Putamen (tissue), 1 donor: ENCODE measurements around the gene FBXL16.
"Not testable (repeated sequence)": the region's sequence is repeated elsewhere in the genome, so short reads cannot be mapped to it uniquely, and the experiment has no call there.

Experiments used
- DNase-seq: peaks from one replicate; pipeline ENCODE4 v3.0.0-alpha.2; 2016; ENCODE audit warnings: low spot score

The FBXL16 gene

DNA sequence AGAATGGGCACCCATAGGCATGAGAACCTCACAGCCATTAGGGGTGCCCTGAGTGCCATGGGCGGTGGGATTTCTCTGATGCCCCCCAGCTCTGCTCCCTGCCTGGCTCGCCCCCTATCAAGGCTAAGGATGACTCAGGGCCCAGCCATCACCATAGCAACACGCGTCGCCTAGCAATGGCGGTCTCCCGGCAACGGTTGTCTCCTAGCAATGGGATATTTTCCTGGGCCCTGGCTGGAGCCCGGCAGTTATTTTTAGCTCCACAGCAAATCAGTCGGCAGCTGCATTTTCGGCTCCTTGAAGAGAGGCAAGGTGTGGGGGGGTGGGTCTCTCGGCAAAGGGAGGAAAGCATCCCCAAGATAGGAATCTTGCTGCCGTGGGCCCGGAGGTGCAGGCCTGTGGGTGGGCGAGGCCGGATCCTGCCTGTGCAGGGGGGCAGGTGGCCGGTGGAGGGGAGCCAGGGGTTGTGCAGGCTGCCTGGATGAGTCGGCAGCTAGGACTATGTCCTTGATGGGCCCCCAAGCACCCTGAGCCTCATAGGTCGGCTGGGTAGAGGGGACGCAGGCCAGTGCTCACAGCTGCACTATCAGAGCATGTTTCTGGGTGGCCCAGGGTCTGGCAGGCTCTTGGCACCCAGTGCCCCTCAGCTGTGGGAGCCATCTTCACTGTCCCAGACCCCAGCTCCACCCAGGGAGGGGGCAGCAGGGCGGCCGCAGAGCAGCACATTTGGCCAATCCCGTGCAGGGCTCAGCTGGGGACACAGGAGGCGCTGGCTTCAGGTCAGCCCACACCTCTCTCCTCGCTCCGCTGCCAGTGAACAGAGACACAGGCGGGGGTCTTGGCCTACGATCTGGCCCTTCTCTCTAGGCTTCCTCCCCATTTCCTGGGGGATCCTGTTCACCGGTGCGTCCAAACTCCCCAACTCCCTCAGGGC is 4.2 kb upstream of the FBXL16 start:
- no peak for DNase-seq

DNA sequence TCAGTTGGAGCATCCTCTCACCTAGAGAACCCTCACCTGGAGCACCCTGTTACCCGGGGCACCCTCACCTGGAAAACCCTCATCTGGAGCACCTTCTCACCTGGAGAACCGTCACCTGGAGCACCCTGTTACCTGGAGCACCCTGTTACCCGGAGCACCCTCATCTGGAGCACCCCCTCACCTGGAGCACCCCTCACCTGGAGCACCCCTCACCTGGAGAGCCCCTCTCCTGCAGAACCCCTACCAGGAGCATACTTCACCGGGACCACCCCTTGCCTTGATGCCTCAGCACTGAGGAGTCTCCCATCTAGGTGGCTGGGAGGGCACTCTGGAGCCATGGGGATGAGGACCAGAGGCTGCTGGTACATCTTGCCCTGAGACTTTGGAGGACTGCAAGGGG is 3.4 kb upstream of the FBXL16 start:
- no peak for DNase-seq

DNA sequence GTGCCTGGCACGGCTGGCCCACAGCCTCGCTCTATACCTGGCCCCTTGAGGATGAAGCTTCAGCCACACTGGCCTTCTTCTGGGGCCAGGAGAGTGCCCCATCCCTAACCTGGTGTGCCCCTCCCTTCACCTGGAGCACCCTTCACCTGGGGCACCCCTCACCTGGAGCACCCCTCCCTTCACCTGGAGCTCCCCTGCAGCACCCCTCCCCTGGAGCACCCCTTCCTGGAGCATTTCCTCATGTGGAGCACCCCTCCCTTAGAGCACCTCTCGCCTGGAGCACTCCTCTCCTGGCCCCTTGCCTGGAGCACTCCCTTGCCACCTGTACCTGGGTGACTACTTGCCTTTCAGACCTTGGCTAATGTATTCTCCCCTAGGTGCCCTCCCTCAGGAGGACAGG is 2.4 kb upstream of the FBXL16 start:
- DNase-seq: no peak

DNA sequence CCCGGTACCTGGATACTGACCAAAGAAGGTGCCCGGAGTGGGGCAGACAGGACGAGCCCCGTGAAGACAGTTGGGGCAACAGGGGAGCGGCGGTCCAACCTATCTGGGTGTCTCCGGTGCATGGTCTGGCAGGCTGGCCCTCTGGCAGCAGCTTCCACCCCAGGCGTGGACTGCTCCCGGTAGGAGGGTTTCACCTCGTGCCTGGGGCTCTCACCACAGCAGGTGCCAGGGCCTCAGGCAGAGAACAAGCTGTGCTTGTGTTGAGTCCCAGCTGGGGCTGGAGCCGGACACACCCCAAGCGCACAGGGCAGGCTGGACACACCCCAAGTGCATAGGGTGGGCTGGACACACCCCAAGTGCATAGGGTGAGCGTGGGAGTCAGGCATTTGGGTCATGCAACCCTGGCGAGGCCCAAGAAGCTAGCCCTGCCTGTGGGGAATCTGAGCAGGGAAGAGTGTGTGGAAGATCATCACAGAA is 1.5 kb upstream of the FBXL16 start:
- DNase-seq: no peak

DNA sequence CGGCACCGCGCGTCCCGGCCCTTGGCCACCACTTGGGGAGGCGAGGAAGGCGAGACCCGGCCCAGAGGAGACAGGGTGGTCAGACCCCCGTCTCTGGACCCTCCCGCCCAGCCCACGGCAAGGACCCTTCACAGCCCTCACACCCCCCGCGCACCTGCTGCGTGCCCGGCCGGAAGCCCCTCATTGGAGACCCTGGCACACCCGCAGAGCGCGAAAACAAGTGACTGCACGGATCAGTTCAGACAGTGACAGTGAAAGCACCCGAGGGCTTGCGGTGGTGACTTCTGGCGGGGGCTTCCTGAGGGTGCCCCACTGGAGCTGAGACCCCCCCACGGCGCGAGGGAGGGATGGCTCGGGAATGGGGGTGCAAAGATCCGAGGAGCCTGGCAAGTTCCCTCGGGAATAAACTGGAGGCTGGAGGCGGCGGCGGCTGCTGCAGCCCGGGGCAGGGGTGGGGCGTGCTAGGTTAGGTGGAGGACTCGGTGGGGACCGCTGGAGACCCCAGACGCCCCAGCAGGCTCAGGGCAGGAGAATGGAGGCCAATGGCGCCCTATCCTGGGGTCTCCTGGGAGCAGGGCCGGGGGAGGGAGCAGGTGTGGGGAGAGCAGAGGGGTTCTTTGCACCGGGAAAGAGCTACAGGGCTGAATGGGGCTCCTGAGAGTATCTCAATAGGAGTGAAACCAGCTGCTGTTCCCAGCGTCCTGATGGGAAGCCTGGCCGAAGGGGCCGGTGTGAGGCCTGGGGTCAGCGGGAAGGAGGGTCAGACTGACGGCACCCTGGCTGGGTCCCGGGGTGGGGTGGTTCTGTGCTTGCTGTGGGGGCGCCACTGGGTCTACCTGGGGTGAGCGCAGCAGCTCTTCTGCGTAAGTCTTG is 824 bp upstream of the FBXL16 start:
- no peak for DNase-seq

DNA sequence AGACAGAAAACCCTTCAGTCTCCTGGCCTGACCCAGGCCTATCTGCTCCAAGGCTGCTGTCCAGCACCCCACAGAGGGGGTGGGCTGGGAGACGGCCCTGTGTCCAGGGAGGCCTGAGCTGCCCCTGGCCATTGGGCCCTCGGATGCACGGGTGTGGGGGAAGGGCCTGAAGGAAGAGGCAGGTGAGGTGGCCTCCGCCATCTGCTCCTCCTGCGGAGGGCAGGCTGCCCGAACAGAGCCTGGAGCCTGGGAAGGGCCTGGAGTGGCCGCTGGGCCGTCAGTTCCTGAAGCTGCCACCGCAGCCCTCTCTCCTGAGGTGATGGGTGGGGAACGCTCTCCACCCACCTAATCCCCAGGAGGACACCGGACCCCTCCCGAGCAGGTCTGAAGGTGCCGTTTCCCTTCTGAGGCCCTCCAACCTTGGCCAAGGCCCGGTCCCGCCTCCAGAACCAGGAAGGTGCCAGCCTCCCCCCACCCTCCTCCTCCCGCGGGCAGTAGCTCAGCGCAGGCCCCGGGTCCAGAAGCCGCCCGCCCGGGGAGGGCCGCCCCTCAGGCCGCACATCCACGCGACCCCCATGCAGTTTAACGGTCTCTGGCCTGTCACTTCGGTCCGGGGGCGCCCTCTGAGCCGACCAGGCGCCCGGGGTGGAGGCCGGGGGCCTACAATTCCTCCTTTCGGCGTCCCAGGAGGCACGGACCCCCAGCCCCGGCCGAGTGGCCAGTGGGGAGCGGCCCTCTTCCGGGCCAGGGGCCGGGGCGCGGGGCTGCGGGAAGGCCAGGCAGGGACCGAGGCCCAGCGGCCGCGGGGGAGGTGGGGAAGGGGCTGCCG is 835 bp downstream of the FBXL16 start:
- DNase-seq: no peak

DNA sequence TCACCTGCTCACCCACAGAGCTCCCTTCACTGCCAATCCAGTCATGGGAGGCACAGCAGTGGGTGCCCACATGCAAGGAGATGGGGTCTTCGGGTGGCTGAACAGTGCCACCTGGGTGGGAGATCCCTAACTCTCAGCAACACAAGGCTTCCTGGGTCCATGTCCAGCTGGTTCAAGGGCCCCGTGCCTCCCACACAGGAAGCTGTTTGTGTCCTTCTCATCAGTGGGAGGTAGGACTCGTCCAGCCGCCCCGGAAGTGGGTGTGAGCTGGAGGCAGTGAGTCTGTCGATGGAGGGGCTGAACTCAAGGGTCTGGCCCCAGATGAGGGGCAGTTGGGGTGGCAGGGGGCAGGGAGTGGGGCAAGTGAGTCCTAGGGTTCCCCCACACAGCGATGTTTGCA is 1.6 kb downstream of the FBXL16 start:
- DNase-seq: no peak

DNA sequence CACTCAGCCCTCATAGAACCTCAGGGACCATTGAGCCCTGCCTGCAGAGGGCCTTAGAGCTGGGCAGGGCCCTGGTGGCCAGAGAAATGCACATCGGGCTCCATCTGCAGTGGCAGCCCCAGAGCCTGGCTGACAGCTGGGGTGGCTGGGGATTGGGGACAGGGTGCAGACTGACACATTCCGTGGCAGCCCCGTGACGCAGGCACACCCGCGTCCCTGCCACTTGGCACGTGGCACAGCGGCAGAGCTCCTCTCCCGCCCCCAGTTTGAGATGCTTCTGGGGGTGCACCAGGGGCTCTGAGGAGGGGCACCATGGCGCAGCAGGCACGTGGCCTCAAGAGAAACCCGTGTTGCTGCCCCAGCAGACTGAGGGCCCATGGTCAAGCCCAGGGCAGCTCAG is 2.2 kb downstream of the FBXL16 start:
- peak; percentile 76 for DNase-seq

DNA sequence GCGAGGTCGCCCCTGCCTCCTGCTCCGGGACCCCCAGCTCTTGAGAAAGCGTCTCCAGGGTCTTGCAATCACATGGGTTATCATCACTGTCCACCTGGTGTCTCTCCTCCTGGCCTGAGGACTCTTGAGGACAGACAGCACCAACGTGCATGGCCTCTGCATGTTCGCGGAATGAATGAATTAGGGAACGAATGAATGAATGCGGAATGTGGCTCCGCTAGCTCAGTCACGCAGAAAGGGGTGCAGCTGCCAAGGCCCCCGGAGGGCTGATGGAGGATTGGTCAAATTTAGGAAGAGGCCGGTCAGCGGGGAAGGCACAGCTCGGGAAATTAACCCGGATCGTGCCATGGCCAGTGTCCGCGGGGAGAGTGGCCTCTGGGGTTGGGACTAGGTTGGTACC is 3.3 kb downstream of the FBXL16 start:
- DNase-seq: no peak

DNA sequence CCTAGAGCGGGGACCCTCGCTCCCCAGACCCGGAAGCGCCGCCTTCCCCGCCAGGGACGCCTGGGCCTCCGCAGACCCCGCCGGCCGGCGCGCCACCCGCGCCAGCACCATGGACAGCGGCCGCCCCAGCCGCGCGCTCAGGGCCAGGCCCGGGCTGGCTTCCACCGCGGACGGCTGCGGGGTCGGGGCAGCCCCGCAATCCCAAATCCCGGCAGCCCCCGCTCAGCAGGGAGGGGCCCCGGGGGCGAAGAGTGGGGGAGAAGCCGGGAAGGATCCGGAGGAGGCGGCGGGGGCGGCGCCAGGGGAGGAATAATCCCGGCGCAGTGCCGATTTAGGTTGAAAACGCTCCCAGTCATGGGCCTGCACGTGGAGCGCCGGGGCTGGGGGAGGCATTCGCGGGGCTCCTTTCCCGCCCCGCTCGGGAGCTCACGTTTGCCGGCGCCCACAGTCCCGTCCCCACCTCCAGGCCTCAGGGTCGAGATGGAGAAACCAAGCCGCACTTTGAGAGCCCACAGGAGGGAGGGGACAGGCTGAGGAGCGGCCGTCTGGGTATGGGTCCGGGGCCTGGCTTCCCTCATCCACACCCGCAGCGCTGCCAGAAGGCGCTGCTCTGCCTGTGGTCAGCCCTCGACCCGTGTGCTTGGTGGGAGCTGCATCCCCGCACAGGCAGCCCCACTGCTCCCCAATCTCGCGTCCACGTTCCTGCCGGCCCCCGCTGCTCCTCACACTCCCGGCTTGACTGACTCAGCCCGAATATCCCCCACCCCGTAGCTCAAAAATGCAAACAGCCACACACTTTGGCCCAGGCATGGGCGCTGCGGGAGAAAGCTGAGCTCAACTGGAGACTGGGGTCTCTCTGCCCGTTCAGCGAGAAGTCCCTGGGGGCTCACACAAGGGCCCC is 4.7 kb downstream of the FBXL16 start:
- no peak for DNase-seq

DNA sequence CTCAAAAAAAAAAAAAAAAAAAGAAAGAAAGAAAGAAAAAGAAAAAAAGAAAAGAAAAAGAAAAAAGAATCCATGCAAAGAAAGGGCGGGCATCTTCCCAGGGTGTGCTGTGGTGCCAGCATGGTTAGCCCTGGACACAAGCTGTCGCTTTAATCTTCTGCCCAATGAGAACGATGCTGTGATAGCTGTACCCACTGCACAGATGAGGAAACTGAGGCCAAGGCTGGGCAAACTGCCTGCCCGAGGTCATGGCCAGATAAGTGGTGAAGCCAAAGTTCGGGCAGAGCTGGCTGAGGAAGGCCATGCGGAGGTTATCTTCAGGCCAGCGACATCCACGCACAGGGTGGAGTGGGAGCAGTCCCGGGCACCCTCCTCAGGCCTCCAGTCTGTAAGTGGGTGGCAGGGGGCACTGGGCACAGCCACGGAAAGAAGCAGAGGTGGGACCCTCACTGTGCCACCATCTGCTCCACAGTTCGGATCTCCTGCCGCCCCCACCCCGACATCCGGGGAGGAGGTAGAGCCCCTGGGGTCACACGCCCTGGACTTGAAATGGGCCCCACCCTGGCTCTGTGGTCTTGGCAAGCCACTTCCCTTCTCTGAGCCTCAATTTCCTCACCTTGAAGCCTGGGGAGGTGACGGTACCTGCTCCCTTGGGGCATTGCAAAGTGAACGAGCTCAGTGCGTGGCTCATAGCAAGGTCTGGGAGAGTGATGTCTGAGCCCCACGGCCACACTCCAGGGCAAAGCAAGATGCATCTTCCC is 6.5 kb downstream of the FBXL16 start:
- DNase-seq: no peak

DNA sequence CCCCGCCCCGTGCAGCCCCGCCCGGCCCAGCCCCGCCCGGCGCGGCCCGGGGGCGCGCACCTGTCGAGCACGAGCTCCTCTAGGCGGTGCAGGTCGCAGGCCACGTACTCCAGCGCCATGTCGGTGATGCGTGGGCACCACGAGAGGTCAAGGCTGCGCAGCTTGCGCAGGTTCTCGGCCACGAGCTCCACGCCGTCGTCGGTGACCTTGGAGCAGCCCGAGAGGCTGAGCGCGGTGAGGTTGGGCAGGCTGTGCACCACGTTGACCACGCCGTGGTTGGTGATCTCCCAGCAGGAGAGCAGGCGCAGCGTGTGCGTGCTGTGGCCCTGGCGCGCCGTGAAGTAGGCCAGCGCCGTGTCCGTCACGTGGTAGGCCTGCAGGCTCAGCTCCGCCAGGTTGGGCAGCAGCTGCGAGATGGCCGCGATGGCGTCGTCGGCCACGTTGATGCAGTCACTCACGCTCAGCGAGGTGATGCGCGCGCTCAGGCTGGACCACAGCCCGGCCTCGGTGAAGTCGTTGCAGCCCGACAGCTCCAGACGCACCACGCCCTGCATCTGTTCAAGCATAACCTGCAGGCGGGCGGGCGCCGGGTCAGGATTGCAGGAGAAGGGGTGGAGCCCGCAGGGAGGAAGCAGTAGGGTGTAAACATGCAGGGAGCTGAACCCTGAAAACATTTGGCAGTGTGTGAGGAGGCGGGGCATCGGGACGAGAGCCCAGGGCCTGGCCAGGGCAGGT is 10.1 kb downstream of the FBXL16 start:
- no peak for DNase-seq

DNA sequence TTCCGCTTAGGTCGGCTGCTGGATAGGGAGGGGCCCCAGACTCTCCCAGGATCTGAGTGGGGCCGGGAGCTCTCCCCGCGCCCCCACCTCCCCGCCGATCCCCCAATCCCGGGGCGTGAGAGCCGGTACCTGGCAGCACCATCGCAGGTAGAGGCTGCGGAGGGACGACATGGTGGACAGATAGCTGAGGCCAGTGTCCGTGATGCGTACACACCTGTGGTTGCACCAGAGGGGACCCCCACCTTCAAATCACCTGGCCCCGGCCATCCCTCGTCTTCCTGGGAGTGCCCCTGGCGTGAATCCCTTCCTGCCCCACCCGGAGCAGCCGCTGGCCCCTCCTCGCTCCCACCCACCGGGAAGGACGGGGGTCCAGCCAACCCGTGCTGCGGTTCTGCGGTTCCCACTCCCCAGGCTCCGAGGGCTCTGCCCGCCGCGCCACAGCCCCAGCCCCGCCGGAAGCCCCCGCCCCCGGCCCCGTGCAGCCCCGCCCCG is 10.7 kb downstream of the FBXL16 start:
- no peak for DNase-seq

DNA sequence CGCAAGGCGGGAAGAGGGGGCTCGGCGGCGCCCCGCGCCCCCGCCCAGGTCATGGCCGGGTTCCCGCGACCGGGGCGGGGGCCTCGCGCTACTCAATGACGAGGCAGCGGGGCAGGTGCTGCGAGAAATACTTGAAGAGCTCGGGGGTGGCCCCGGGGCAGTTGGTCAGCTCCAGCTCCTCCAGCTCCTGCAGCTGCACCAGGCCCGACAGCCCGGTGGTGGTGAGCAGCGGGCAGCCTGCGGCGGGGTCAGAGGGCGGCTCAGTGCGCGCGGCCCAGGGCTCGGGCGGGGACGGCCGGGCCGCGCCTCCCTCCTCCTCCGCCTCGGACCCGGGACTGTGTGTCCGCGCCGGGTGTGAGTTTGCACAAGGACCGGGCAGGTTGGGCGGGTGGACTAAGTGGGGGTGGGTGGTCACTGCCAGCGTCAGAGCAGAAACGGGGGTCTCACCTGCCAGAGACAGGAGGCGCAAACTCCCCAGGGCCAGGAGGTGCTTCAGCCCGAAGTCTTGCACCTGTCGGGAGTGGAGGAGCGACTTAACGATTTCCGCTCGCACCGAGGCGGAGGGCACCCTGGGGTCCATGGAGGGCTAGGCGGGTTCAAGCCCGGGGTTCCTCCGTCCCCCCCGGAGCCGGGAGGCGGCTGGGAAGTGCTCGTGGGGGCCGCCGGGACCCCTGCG is 11.3 kb downstream of the FBXL16 start:
- no peak for DNase-seq

DNA sequence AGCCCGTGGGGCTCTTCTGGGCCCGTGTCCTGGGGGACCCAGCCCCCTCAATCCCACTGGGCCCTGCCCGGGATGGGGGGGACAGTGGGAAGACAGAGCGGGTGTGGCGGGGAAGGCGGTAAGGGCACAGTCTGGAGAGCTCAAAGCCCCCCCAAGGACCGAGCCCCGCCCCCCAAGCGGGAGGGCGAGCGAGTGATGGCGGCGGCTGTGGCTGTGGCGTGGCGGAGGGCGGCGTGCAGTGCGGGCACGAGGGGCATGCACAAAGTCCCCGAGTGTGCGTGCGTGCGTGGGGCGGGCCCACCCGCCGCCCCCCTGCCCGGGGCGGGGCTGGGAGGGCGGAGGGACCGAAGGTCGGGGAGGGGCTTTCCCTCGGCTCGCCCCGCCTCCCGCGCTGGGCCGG is 11.8 kb downstream of the FBXL16 start:
- no peak for DNase-seq

DNA sequence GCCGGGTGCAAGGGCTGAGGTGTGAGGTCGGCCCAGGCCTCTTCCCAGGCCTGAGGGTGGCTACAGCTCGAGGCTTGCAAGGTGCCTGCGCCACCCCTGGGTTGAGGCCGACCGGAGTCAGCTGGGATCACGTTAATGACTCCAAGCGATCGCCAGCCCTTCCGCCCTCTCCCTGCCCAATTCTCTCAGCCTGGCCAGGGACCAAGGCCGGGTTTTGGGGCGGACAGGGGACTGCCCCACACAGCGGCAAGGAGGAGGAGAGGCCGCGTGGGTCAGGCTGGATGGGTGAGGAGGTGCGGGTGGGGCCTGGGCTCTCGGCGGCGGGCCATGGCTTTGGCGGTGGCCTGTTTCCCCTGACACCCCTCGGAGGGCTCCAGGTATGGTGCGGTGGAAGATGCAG is 12.2 kb downstream of the FBXL16 start:
- no peak for DNase-seq

DNA sequence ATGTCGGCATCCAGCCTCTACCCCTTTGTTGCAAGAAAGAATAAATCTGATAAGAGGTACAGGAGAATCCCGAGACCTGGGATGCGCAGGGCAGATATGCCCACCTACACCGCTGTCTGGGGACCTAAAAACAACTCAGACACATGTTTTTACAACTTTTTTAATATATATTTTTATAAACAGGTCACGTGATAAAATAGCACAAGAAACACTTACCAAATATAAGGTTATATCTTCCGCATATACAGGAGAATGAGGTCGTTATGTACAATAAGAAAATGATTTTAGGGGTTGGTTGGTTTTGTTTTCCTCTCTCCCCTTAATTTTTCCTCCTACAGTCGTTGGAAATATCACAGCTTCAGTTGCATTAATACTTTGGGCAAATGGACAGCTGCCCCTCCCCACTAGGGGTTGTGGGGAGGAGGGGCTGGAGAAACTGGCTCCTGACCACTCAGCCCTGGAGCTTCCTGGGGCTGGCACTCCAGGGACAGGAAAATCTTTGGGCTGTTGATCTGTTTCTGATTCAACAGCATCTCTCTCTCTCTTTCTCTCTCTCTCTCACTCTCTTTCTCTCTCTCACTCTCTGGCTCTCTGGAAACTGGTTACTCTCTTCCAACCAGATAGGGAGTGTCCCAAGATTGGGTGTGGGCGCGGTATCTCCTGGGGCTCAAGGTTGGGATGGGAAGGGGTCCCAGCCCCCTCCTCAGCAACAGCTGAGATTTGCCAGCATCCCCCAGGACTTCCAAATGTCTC is 13.1 kb downstream of the FBXL16 start:
- DNase-seq: no peak

DNA sequence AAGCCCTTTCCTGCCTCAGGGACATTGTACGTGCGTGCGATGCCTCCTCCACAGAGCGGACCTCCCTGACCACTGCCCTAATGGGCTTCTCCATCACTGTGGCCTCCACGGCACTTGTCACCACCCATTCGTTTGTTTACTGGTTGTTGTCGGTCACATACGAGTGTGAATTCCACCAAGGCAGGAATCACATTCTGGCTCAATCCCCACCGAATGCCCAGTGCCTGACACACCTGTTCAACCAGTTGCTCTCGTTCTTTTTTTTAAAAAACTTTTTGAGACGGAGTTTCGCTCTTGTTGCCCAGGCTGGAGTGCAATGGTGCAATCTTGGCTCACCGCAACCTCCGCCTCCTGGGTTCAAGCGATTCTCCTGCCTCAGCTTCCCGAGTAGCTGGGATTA is 14.4 kb downstream of the FBXL16 start:
- DNase-seq: not testable (repeated sequence)
